IPS DF 6.9 (cell line): ENCODE measurements around the gene ARL3.
"Not testable (repeated sequence)": the region's sequence is repeated elsewhere in the genome, so short reads cannot be mapped to it uniquely, and the experiment has no call there.

ENCODE experiments used
- DNase-seq: peaks from one replicate; pipeline ENCODE4 v3.0.0-alpha.2; 2013; ENCODE audit warnings: low read depth, low spot score
- H3K27ac ChIP-seq: one replicate; pipeline ENCODE4 v1.5.1; 2013; ENCODE audit warnings: low read length, control low read depth
- H3K27me3 ChIP-seq: 2 replicates; pipeline ENCODE4 v1.6.1; 2013; ENCODE audit warnings: mild to moderate bottlenecking, low read length; ENCODE audit not compliant: control insufficient read depth, insufficient read depth
- H3K36me3 ChIP-seq: 2 replicates; pipeline ENCODE4 v1.6.1; 2013; ENCODE audit warnings: low read length; ENCODE audit not compliant: control insufficient read depth, insufficient read depth
- H3K4me1 ChIP-seq: 2 replicates; pipeline ENCODE4 v1.6.1; 2013; ENCODE audit warnings: low read length; ENCODE audit not compliant: control insufficient read depth, insufficient read depth
- H3K4me3 ChIP-seq: 2 replicates; pipeline ENCODE4 v1.5.1; 2013; ENCODE audit warnings: mild to moderate bottlenecking, low read length
- H3K9me3 ChIP-seq: 2 replicates; pipeline ENCODE4 v1.6.1; 2013; ENCODE audit warnings: low read length, inconsistent platforms; ENCODE audit not compliant: control insufficient read depth, insufficient read depth
- WGBS: extraction: QIAGEN DNeasy Blood & Tissue Kit; methylation state at CpG from one replicate; pipeline ENCODE4 v1.1.7; 2013; ENCODE audit warnings: mixed read lengths, missing lambda C conversion rate; ENCODE audit not compliant: insufficient read length, insufficient coverage; 5-methylcytosine and 5-hydroxymethylcytosine counted together

ARL3 gene

GRCh38 chr10:102705531-102705930, 8.7 kb downstream of the ARL3 start:
- no CpG with 5 or more reads among the region's 2 CpGs for WGBS
- no peaks in the 10 kb centered on the region for H3K36me3 ChIP-seq
- no peaks in the 10 kb centered on the region for H3K4me1 ChIP-seq
- H3K9me3 ChIP-seq = no peaks in the 10 kb centered on the region
- no peak overlapping the region for H3K27ac ChIP-seq
- no peaks in the 10 kb centered on the region for H3K27me3 ChIP-seq
- DNase-seq = no peak
- no peak overlapping the region for H3K4me3 ChIP-seq

DNA sequence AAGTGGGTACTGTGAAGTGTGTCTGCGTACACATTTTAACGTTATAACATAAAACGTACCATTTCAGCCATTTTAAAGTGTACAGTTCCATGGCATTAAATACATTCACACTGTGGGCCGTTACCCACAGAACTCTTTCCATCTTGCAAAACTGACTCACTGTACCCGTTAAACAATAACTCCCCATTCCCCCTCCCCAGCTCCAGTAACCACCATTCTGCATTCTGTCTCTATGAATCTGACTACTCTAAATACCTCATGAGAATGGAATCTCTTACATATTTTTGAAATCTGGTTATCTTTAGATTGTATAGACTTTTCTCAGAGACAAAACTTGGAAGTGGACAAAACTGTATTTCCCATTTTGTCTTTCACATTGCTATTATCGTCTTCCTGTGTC, 9.3 kb downstream of the ARL3 start:
- WGBS = no CpG with 5 or more reads among the region's 6 CpGs
- H3K27ac ChIP-seq = no peak overlapping the region

GRCh38 chr10:102702742-102703141, 11.5 kb downstream of the ARL3 start:
- no peaks in the 10 kb centered on the region for H3K4me1 ChIP-seq
- whole genome bisulfite sequencing = no CpG with 5 or more reads among the region's 2 CpGs

More for the DNA sequence above, 9.3 kb downstream of the ARL3 start:
- H3K9me3 ChIP-seq = no peaks in the 10 kb centered on the region
- no peaks in the 10 kb centered on the region for H3K4me1 ChIP-seq
- H3K27me3 ChIP-seq = no peaks in the 10 kb centered on the region
- H3K36me3 ChIP-seq = no peaks in the 10 kb centered on the region
- no peak overlapping the region for H3K4me3 ChIP-seq
- DNase-seq = no peak

DNA sequence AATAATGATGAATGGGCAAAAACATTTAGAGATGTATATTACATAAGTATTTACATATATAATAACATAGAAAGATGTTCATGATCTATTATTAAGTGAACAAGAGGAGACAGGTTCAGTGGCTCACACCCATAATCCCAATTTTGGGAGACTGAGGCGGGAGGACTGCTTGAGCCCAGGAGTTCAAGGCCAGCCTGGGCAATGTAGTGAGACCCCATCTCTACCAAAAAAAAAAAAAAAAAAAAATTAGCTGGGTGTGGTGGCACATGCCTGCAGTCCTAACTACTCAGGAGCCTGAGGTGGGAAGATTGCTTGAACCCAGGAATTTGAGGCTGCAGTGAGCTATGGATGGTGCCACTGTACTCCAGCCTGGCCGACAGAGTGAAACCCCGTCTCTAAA, 12.4 kb downstream of the ARL3 start:
- Histone ChIP-seq H3K27me3 (no peaks in the 10 kb centered on the region), H3K27ac (no peak overlapping the region), H3K9me3 (no peaks in the 10 kb centered on the region), H3K36me3 (peaks cover under 1% of the 10 kb centered on the region; the same call in 1 of the 2 replicates), H3K4me3 (no peak overlapping the region), H3K4me1 (no peaks in the 10 kb centered on the region)
- WGBS = no CpG with 5 or more reads among the region's 3 CpGs
- no peak for DNase-seq

More at GRCh38 chr10:102702742-102703141, 11.5 kb downstream of the ARL3 start:
- Histone ChIP-seq H3K27me3 (no peaks in the 10 kb centered on the region), H3K36me3 (no peaks in the 10 kb centered on the region; the same call in 1 of the 2 replicates), H3K4me3 (no peak overlapping the region), H3K27ac (no peak overlapping the region), H3K9me3 (no peaks in the 10 kb centered on the region)
- DNase-seq = no peak

- Histone ChIP-seq H3K4me3 (no peak overlapping the region), H3K9me3 (no peaks in the 10 kb centered on the region), H3K27me3 (no peaks in the 10 kb centered on the region), H3K36me3 (peaks cover 4% of the 10 kb centered on the region; the same call in 1 of the 2 replicates), H3K27ac (no peak overlapping the region), H3K4me1 (no peaks in the 10 kb centered on the region)
- WGBS = no CpG with 5 or more reads among the region's 3 CpGs
- no peak for DNase-seq
Measured at GRCh38 chr10:102701272-102701671, 12.9 kb downstream of the ARL3 start.

DNA sequence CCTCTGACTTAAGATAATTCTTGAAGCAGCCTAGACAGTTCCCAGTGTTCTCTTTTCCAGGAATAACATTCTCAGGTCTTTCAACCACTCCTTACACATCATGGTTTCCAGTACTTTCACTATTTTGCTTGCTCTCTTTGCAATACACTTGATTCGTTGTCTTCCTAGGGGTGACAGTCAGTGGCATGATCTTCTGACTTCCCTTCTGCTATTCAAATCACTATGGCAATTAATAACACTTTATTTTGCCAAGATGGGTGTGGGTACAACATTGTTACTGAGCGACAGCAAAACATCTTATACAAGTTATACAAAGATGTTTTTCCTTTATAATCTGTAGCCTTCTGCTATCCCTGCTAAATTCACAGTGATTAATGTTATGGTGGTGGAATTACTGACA, 15.3 kb downstream of the ARL3 start:
- no peak overlapping the region for H3K4me3 ChIP-seq
- no peak for DNase-seq
- H3K9me3 ChIP-seq = no peaks in the 10 kb centered on the region
- peaks cover 4% of the 10 kb centered on the region; the same call in 1 of the 2 replicates for H3K36me3 ChIP-seq
- H3K27me3 ChIP-seq = no peaks in the 10 kb centered on the region
- WGBS = no CpG with 5 or more reads among the region's 2 CpGs
- H3K4me1 ChIP-seq = no peaks in the 10 kb centered on the region
- H3K27ac ChIP-seq = no peak overlapping the region

DNA sequence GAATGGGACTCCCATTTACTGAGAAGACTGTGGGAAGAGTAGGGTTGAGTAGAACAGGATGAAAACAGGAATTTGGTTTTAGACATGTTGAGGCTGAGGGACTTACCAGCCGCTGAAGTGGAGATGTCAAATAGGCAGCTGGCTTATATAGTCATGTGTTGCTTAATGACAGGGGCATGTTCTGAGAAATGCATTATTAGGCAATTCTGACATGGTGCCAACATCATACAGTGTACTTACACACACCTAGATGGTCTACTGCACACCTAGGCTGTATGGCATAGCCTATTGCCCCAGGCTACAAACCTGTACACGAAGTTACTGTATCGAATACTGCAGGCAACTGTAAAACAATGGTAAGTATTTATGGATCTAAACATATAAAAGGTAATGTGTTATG, 17.5 kb downstream of the ARL3 start:
- H3K27ac ChIP-seq = no peak overlapping the region
- H3K4me3 ChIP-seq = no peak overlapping the region
- H3K4me1 ChIP-seq = no peaks in the 10 kb centered on the region
- no peak for DNase-seq
- H3K9me3 ChIP-seq = no peaks in the 10 kb centered on the region
- no CpG with 5 or more reads among the region's 3 CpGs for WGBS
- H3K27me3 ChIP-seq = no peaks in the 10 kb centered on the region
- peaks cover 4% of the 10 kb centered on the region; the same call in 1 of the 2 replicates for H3K36me3 ChIP-seq

DNA sequence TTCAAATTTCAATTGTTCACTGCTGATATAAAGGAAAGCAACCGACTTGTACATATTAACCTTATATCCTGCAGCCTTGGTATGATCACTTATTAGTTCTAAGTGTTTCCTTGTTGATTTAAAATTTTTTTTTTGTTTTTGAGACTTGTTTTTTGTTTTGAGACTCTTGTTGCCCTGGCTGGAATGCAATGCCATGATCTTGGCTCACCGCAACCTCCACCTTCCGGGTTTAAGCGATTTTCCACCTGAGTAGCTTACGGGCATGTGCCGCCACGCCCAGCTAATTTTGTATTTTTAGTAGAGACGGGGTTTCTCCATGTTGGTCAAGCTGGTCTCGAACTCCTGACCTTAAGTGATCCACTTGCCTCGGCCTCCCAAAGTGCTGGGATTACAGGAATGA, 18.8 kb downstream of the ARL3 start:
- not testable (repeated sequence) for H3K4me3 ChIP-seq, H3K27me3 ChIP-seq, H3K4me1 ChIP-seq, H3K27ac ChIP-seq, H3K9me3 ChIP-seq, DNase-seq, H3K36me3 ChIP-seq
- no CpG with 5 or more reads among the region's 10 CpGs for WGBS

DNA sequence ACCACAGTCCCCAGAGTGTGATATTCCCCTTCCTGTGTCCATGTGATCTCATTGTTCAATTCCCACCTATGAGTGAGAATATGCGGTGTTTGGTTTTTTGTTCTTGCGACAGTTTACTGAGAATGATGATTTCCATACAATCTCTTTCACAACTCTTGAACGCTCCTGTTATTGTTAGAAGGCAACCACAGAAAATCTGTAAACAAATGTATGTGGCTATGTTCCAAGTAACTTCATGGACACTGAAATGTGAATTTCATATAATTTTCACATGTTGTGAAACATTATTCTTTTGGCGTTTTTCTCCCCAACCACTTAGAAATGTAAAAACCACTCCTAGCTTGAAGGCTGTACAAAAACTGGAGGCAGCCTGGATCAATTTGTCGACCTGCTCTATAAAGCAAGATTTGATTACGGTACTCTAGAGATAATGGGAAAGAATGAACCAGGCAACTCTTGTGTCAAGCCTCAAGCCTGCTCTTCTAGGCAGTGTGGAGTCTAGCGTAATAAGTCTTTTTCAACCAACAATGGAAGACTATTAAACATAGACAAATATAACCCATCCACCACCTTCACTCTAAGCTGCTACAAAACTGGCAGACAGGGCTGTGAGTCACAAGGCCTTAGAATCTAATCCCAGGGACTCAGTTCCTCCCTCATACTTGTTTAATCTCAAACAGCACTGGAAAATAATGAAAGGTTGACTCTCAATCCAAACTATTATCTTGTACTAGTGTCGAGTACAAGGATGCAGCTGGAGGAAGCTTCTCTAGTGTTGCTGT, 22.7 kb downstream of the ARL3 start:
- H3K27me3 ChIP-seq = no peaks in the 10 kb centered on the region
- no peaks in the 10 kb centered on the region for H3K9me3 ChIP-seq
- DNase-seq = no peak
- WGBS = no CpG with 5 or more reads among the region's 8 CpGs
- peaks cover under 1% of the 10 kb centered on the region; the same call in 1 of the 2 replicates for H3K36me3 ChIP-seq
- no peaks in the 10 kb centered on the region for H3K4me1 ChIP-seq
- H3K4me3 ChIP-seq = no peak overlapping the region
- H3K27ac ChIP-seq = no peak overlapping the region

- DNase-seq = no peak
- no CpG with 5 or more reads among the region's 5 CpGs for WGBS
- Histone ChIP-seq H3K4me3 (no peak overlapping the region), H3K27ac (no peak overlapping the region), H3K9me3 (no peaks in the 10 kb centered on the region), H3K36me3 (peaks cover 6% of the 10 kb centered on the region; the same call in 1 of the 2 replicates), H3K4me1 (no peaks in the 10 kb centered on the region; the same call in 1 of the 2 replicates), H3K27me3 (no peaks in the 10 kb centered on the region)
Measured at GRCh38 chr10:102683736-102684135, 30.5 kb downstream of the ARL3 start.

GRCh38 chr10:102682981-102683380, 31.2 kb downstream of the ARL3 start:
- no peak for DNase-seq
- Histone ChIP-seq H3K4me3 (no peak overlapping the region), H3K27ac (no peak overlapping the region), H3K27me3 (no peaks in the 10 kb centered on the region), H3K36me3 (peaks cover 6% of the 10 kb centered on the region; the same call in 1 of the 2 replicates), H3K9me3 (no peaks in the 10 kb centered on the region), H3K4me1 (peaks cover under 1% of the 10 kb centered on the region; the same call in 1 of the 2 replicates)
- WGBS = 100% methylated on average over 1 of the region's 4 CpGs
